ENCODE data around the gene HSD3B1. TPM values are rescaled to one million over a fixed set of nuclear protein-coding genes. Genes with fewer than 3 reads are reported as not detected.

The HSD3B1 gene
- polyA plus RNA-seq, 3 donors, result not detected

GRCh38 chr1:119539636-119540035 lies 32.6 kb downstream of the HSD3B1 start:
- H3K4me3 Mint-ChIP-seq, result no peak overlapping the region
- H4K20me1 ChIP-seq (ENCODE audit: insufficient read depth, low read length), result no peaks in the 10 kb centered on the region
- no peak overlapping the region for H3K4me3 ChIP-seq (replicated peaks in 1 of 3; ENCODE audit: low read depth in 2 of 3, low read length in 3 of 3)
- H3K9me3 Mint-ChIP-seq, result peaks cover 0 to 1% (median 0%) of the 10 kb centered on the region in 7 donors
- H3K27me3 ChIP-seq (ENCODE audit: control insufficient read depth in 2 of 2, insufficient read depth in 2 of 2, low read length in 2 of 2), result peaks cover 3 to 4% of the 10 kb centered on the region in 2 donors
- peaks cover 5% of the 10 kb centered on the region for H3K4me1 Mint-ChIP-seq
- no peaks in the 10 kb centered on the region for H3K79me2 ChIP-seq (ENCODE audit: insufficient read depth, low read length)
- intact Hi-C loops (cut with micrococcal nuclease), result loop anchor here in 1 of 2 donors (10.0 kb wide), 1 partner anchor 135 kb away; no protein-coding TSS in a partner anchor
- H3K4me1 ChIP-seq (ENCODE audit: control insufficient read depth in 1 of 2, insufficient read depth in 2 of 2, low read length in 2 of 2), result no peaks in the 10 kb centered on the region
- H3K9me3 ChIP-seq (replicated peaks in 1 of 2; ENCODE audit: control insufficient read depth in 1 of 2, insufficient read depth in 1 of 2, low read length in 2 of 2), result peaks cover 0 to 2% of the 10 kb centered on the region in 2 donors
- no peak overlapping the region for H3K4me2 ChIP-seq (replicated peaks; ENCODE audit: extremely low read depth, low read length, poor library complexity, severe bottlenecking)
- H2AFZ ChIP-seq (ENCODE audit: insufficient read depth, low read depth, low read length, poor library complexity, severe bottlenecking), result no peak overlapping the region
- peaks cover 5 to 19% (median 14%) of the 10 kb centered on the region in 3 donors for H3K27me3 Mint-ChIP-seq (ENCODE audit: low read depth in 3 of 3)
- no peak overlapping the region for H3K9ac ChIP-seq (ENCODE audit: insufficient read depth, low read length, poor library complexity, severe bottlenecking)
- no peaks in the 10 kb centered on the region for H3K36me3 Mint-ChIP-seq
- TF ChIP-seq CTCF (IDR thresholded peaks at IDR 0.05), result no peak
- no peak overlapping the region for H3K27ac Mint-ChIP-seq
- H3K36me3 ChIP-seq (replicated peaks in 1 of 2; ENCODE audit: control insufficient read depth in 1 of 2, insufficient read depth in 2 of 2, low read length in 2 of 2), result no peaks in the 10 kb centered on the region
- no peak for DNase-seq
- no peak overlapping the region for H3K27ac ChIP-seq (ENCODE audit: low read depth in 1 of 2, low read length in 2 of 2)

GRCh38 chr1:119541389-119541788 lies 34.4 kb downstream of the HSD3B1 start:
- no peak overlapping the region for H3K9ac ChIP-seq (ENCODE audit: insufficient read depth, low read length, poor library complexity, severe bottlenecking)
- peaks cover 5% of the 10 kb centered on the region for H3K4me1 Mint-ChIP-seq
- peaks cover 3 to 4% of the 10 kb centered on the region in 2 donors for H3K27me3 ChIP-seq (ENCODE audit: control insufficient read depth in 2 of 2, insufficient read depth in 2 of 2, low read length in 2 of 2)
- no peak overlapping the region for H3K4me2 ChIP-seq (replicated peaks; ENCODE audit: extremely low read depth, low read length, poor library complexity, severe bottlenecking)
- H3K27ac Mint-ChIP-seq, result no peak overlapping the region
- H3K9me3 Mint-ChIP-seq, result no peaks in the 10 kb centered on the region
- TF ChIP-seq CTCF (IDR thresholded peaks at IDR 0.05), result no peak
- H3K9me3 ChIP-seq (replicated peaks in 1 of 2; ENCODE audit: control insufficient read depth in 1 of 2, insufficient read depth in 1 of 2, low read length in 2 of 2), result no peaks in the 10 kb centered on the region
- no peaks in the 10 kb centered on the region for H3K79me2 ChIP-seq (ENCODE audit: insufficient read depth, low read length)
- H3K36me3 Mint-ChIP-seq, result no peaks in the 10 kb centered on the region
- H3K4me3 ChIP-seq (replicated peaks in 1 of 3; ENCODE audit: low read depth in 2 of 3, low read length in 3 of 3), result no peak overlapping the region
- peaks cover 5 to 19% (median 12%) of the 10 kb centered on the region in 3 donors for H3K27me3 Mint-ChIP-seq (ENCODE audit: low read depth in 3 of 3)
- no peaks in the 10 kb centered on the region for H3K36me3 ChIP-seq (replicated peaks in 1 of 2; ENCODE audit: control insufficient read depth in 1 of 2, insufficient read depth in 2 of 2, low read length in 2 of 2)
- no peak for DNase-seq
- 83% methylated on average over 1 of the region's 3 CpGs for WGBS (ENCODE audit: insufficient coverage)
- no peak overlapping the region for H2AFZ ChIP-seq (ENCODE audit: insufficient read depth, low read depth, low read length, poor library complexity, severe bottlenecking)
- no peak overlapping the region for H3K27ac ChIP-seq (ENCODE audit: low read depth in 1 of 2, low read length in 2 of 2)
- H3K4me1 ChIP-seq (ENCODE audit: control insufficient read depth in 1 of 2, insufficient read depth in 2 of 2, low read length in 2 of 2), result no peaks in the 10 kb centered on the region
- no peaks in the 10 kb centered on the region for H4K20me1 ChIP-seq (ENCODE audit: insufficient read depth, low read length)
- intact Hi-C loops (cut with micrococcal nuclease), result loop anchor here in 1 of 2 donors (10.0 kb wide), 1 partner anchor 133 kb away; no protein-coding TSS in a partner anchor
- H3K4me3 Mint-ChIP-seq, result peak overlapping the region in 1 of 2 donors; percentile 3
